ENCODE results near the gene CREB3L2. TPM values are rescaled to one million over a fixed set of nuclear protein-coding genes. Genes with fewer than 3 reads are reported as not detected.
"Not testable (repeated sequence)": the region's sequence is repeated elsewhere in the genome, so short reads cannot be mapped to it uniquely, and the experiment has no call there.

The CREB3L2 gene
- total and polyA plus RNA-seq, 8 donors, result 5.8 to 258 (median 23.6) TPM

GRCh38 chr7:137913985-137914384, 87.9 kb downstream of the CREB3L2 start:
- TF ChIP-seq POLR2A (IDR thresholded peaks at IDR 0.05) (no peak), CTCF (IDR thresholded peaks at IDR 0.05) (no peak), EP300 (IDR thresholded peaks at IDR 0.05) (no peak), POLR2AphosphoS5 (IDR thresholded peaks at IDR 0.05) (no peak)
- no peak for DNase-seq
- WGBS, 5 donors, result 87 to 95% (median 92%) methylated on average over 4 of the region's 4 CpGs
- Histone ChIP-seq H3K4me1 (peaks cover 0 to 29% (median 4%) of the 10 kb centered on the region in 4 donors), H3K4me3 (no peak overlapping the region), H3K36me3 (peaks cover 15 to 75% (median 71%) of the 10 kb centered on the region in 4 donors), H3K9me3 (no peaks in the 10 kb centered on the region), H3K27ac (no peak overlapping the region), H3K27me3 (no peaks in the 10 kb centered on the region)
- intact Hi-C loops (cut with DNase I; ENCODE audit: low total_unique reads), result no loop called here

- whole genome bisulfite sequencing, 5 donors, result 79 to 88% (median 85%) methylated on average over 11 of the region's 11 CpGs
- H3K36me3 ChIP-seq, result peaks cover 29 to 100% (median 99%) of the 10 kb centered on the region in 4 donors
- intact Hi-C loops (cut with DNase I; ENCODE audit: low total_unique reads), result no loop called here
These were observed 92.8 kb downstream of the CREB3L2 start for GRCh38 chr7:137909042-137909441.

GRCh38 chr7:137908106-137908505, 93.8 kb downstream of the CREB3L2 start:
- peak overlapping the region in 1 of 5 donors; percentile 60 for H3K27ac ChIP-seq
- 93 to 96% (median 95%) methylated on average over 9 of the region's 9 CpGs for WGBS, 5 donors
- intact Hi-C loops (cut with DNase I; ENCODE audit: low total_unique reads), result no loop called here

More at GRCh38 chr7:137909042-137909441, 92.8 kb downstream of the CREB3L2 start:
- H3K27ac ChIP-seq, result peak overlapping the region in 4 of 5 donors; percentile 31 to 60 (median 37)
- no peaks in the 10 kb centered on the region for H3K27me3 ChIP-seq
- DNase-seq, result no peak
- peaks cover 0 to 30% (median 14%) of the 10 kb centered on the region in 4 donors for H3K4me1 ChIP-seq
- no peaks in the 10 kb centered on the region for H3K9me3 ChIP-seq
- peak; percentile 18 for TF ChIP-seq EP300 (IDR thresholded peaks at IDR 0.05)
- no peak for TF ChIP-seq POLR2A (IDR thresholded peaks at IDR 0.05)
- no peak overlapping the region for H3K4me3 ChIP-seq

GRCh38 chr7:137906636-137907035, 95.2 kb downstream of the CREB3L2 start:
- H3K36me3 ChIP-seq, result peaks cover 26 to 100% (median 98%) of the 10 kb centered on the region in 4 donors
- H3K27me3 ChIP-seq; H3K9me3 ChIP-seq; H3K27ac ChIP-seq; intact Hi-C loops (cut with DNase I; ENCODE audit: low total_unique reads); H3K4me3 ChIP-seq; DNase-seq: not testable (repeated sequence)
- 89 to 97% (median 93%) methylated on average over 4 of the region's 4 CpGs for WGBS, 5 donors
- H3K4me1 ChIP-seq, result peaks cover 0 to 38% (median 21%) of the 10 kb centered on the region in 4 donors

More at GRCh38 chr7:137908106-137908505, 93.8 kb downstream of the CREB3L2 start:
- Histone ChIP-seq H3K4me1 (peaks cover 0 to 39% (median 22%) of the 10 kb centered on the region in 4 donors), H3K36me3 (peaks cover 32 to 100% (median 99%) of the 10 kb centered on the region in 4 donors), H3K9me3 (no peaks in the 10 kb centered on the region), H3K4me3 (no peak overlapping the region), H3K27me3 (no peaks in the 10 kb centered on the region)
- no peak for DNase-seq
- TF ChIP-seq POLR2AphosphoS5 (IDR thresholded peaks at IDR 0.05), result no peak
- no peak for TF ChIP-seq EP300 (IDR thresholded peaks at IDR 0.05)

- H3K4me3 ChIP-seq, result no peak overlapping the region
- no peaks in the 10 kb centered on the region for H3K27me3 ChIP-seq
- intact Hi-C loops (cut with DNase I; ENCODE audit: low total_unique reads), result loop anchor here (2.0 kb wide), 1 partner anchor 104 kb away; no protein-coding TSS in a partner anchor
- peaks cover 40 to 100% (median 98%) of the 10 kb centered on the region in 4 donors for H3K36me3 ChIP-seq
- peaks cover 0 to 28% (median 20%) of the 10 kb centered on the region in 4 donors for H3K4me1 ChIP-seq
- H3K27ac ChIP-seq, result peak overlapping the region in 1 of 5 donors; percentile 5
- no peaks in the 10 kb centered on the region for H3K9me3 ChIP-seq
- DNase-seq, result peak in 1 of 2 donors; percentile 58
- 50 to 78% (median 62%) methylated on average over 1 of the region's 1 CpG for WGBS, 5 donors
- TF ChIP-seq POLR2A (IDR thresholded peaks at IDR 0.05), result no peak
These were observed 97.1 kb downstream of the CREB3L2 start for GRCh38 chr7:137904833-137905232.

- H3K27ac ChIP-seq, result peak overlapping the region in 2 of 5 donors; percentile 4 to 5
- no peak overlapping the region for H3K4me3 ChIP-seq
- DNase-seq, result peak; percentile 60 to 91
- TF ChIP-seq POLR2A (IDR thresholded peaks at IDR 0.05) (no peak), EP300 (IDR thresholded peaks at IDR 0.05) (no peak), CTCF (IDR thresholded peaks at IDR 0.05) (peak in 5 of 7 experiments; percentile 58 to 88 (median 86)), POLR2AphosphoS5 (IDR thresholded peaks at IDR 0.05) (no peak)
- H3K4me1 ChIP-seq, result peaks cover 7 to 37% (median 29%) of the 10 kb centered on the region in 4 donors
- peaks cover 36 to 94% (median 92%) of the 10 kb centered on the region in 4 donors for H3K36me3 ChIP-seq
- no peaks in the 10 kb centered on the region for H3K27me3 ChIP-seq
- 23 to 25% (median 25%) methylated on average over 9 of the region's 9 CpGs for WGBS, 5 donors
- H3K9me3 ChIP-seq, result no peaks in the 10 kb centered on the region
- intact Hi-C loops (cut with DNase I; ENCODE audit: low total_unique reads), result loop anchor here (2.0 kb wide), 1 partner anchor 105 kb away; no protein-coding TSS in a partner anchor
These were observed 98.3 kb downstream of the CREB3L2 start for GRCh38 chr7:137903382-137904169.
